Dermis microvascular lymphatic vessel endothelial cell (primary cell): ENCODE results near the gene CFAP45. TPM values are rescaled to one million over a fixed set of nuclear protein-coding genes. Genes with fewer than 3 reads are reported as not detected.

Source experiments
- DNase-seq, 2 donors: peaks; one replicate each; pipeline versions ENCODE4 v3.0.0 to v3.0.0-alpha.2; 2010; ENCODE audit warnings: low read depth in 2 of 2
- total RNA-seq: library from RNA; depleted of rRNA; stranded (reverse); fragments of >200 nt; gene quantifications from 2 replicates; pipeline ENCODE4 v1.2.1, GENCODE V29; 2014

The CFAP45 gene
- total RNA-seq, 1 donor from 2014 or later, result 0.51 TPM

DNA sequence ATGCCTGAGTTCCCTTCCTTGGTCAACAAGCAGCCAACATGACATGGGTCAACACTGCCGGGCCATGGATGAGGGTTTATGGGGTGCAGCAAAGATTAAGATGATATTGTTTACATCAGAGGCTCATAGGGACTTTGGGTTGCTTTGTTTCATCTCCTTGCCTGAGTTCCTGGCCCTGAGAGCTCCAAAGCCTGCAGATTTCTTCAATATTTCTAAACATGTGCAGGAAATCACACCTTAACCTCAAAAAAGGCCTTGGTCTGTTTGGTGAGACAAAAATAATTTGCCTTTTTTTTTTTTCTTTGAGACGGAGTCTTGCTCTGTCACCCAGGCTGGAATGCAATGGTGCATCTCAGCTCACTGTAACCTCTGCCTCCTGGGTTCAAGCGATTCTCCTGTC, 72.4 kb downstream of the CFAP45 start:
- no peak for DNase-seq

DNA sequence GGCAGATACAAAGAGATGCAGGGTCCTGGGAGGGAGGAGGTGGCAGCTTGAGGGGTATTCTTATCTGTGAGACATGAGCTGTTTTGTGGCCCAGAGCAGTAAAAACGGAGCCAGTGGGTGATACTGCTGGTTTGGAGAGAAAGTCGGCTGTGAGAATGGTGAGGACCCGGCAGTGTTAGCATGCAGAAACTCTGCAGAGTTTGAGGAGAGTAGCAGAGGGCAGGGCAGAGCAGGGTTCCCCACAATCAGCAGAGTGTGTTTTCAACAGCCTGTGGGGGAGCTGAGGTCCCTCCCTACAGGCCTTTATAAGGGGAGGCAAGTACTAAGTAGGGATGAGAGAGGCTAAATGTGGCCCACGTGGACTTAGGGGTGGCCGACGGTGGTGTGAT, 72.9 kb downstream of the CFAP45 start:
- DNase-seq, result no peak

DNA sequence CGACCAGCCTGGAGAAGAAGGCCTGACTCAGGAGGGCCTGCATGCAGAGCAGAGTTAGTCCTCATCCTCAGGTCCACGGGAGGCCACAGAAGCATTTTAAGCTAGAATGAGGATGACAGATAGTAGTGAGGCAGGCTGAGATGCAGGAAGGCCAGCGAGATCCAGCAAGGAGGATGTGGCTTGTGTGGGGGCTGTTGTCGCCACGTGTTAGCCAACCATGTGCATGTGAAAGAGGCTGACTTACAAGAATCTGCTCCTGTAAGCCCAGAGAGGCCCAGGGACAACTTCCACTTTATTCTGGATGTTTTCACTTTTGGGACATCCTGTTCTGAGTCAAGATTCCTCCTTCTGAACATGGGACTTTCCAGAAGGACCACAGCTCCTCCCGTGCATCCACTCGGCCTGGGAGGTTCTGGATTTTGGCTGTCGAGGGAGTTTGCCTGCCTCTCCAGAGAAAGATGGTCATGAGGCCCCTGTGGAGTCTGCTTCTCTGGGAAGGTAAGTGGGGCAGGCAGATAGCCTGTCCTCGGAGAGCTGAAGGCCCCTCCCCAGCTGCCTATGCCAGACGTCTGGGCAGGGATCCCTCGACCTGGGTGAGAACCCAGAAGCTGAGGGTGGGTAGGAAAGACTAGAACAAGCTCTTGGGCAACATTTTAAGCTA, 73.4 kb downstream of the CFAP45 start, which contains the start of gene SLAMF8:
TSS of gene SLAMF8 (plus strand) at position 433 of the 661 bp plus-strand sequence. CDS start at position 459, 26 bp downstream.
- DNase-seq, result no peak

DNA sequence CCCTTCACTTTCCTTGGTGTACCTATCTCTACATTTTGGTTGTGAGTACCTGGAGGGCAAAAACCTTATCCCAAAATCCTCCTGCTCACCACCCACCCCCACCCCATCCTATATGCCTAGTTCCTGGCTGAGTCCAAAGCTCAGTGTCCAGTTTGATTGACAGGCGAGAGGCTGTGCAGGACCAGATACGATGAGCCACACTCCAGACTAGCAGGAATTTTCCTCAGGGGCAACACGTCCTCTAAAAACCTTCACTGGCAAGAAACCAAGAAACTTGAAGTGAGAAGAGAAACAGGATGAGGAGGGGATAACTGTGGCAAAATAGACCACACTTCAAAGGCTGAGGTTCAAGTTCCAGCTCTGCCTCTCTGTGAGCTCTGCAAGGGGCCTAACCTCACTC, 74.4 kb downstream of the CFAP45 start:
- DNase-seq, result no peak

DNA sequence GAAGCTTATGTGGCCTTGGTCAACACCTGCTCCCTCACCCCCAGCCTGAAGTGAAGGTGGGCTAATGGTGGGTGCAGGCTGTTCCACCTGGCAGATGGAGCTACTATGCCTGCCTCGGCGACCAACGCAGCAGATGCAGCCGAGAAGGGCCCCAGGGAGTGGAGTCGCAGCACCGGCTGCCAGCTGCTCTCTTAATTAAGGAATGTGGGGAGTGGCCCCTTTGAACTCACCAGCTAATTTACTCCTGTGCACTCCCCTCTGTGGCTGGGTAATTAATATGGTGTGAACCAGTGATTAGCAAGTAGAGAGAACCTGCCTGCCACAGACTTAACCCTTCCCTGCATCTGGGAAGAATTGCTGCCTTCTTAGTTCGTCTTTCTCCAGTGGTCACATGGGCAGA, 76.6 kb downstream of the CFAP45 start:
- DNase-seq, result no peak

Other genes with a start within 250 kb of the CFAP45 start
- not detected in 2 replicates for gene CRP, start 185.6 kb downstream of the CFAP45 start, total RNA-seq
- gene DUSP23, start 119.2 kb downstream of the CFAP45 start, total RNA-seq, result 14.9 and 18.1 TPM in 2 replicates
- not detected in 2 replicates for gene FCRL6, start 97.8 kb downstream of the CFAP45 start, total RNA-seq
- not detected in 2 replicates for gene SLAMF8, start 73.3 kb downstream of the CFAP45 start, total RNA-seq
- not detected in 2 replicates for gene VSIG8, start 37.5 kb downstream of the CFAP45 start, total RNA-seq
- gene TAGLN2, start 25.3 kb upstream of the CFAP45 start, total RNA-seq, result 136 and 182 TPM in 2 replicates
- gene IGSF9, start 45.4 kb upstream of the CFAP45 start, total RNA-seq, result not detected in 2 replicates
- gene SLAMF9, start 54.1 kb upstream of the CFAP45 start, total RNA-seq, result not detected in 2 replicates
- gene PIGM, start 131.8 kb upstream of the CFAP45 start, total RNA-seq, result 2.3 and 3.5 TPM in 2 replicates
- not detected in 2 replicates for gene KCNJ10, start 170.0 kb upstream of the CFAP45 start, total RNA-seq
- gene KCNJ9, start 181.4 kb upstream of the CFAP45 start, total RNA-seq, result not detected in 2 replicates
- gene IGSF8, start 198.5 kb upstream of the CFAP45 start, total RNA-seq, result 5.6 and 9.2 TPM in 2 replicates
- not detected in 2 replicates for gene ATP1A2, start 215.6 kb upstream of the CFAP45 start, total RNA-seq